Stimulated activated CD4-positive, alpha-beta T cell treated with anti-CD3 and anti-CD28 coated beads, Interleukin-12 subunit alpha, Interleukin-12 subunit beta, amount 100 ng/mL, for 24 hours (primary cell): ENCODE results near the gene DOCK2.
"Not testable (repeated sequence)": the region's sequence is repeated elsewhere in the genome, so short reads cannot be mapped to it uniquely, and the experiment has no call there.

Source experiments
- DNase-seq, 2 experiments: peaks; one replicate each; pipeline ENCODE4 v3.0.0-alpha.2; 2020; ENCODE audit warnings: low read depth in 2 of 2

Gene DOCK2

GRCh38 chr5:169637085-169637548 is at the start of gene DOCK2:
Gene DOCK2, plus strand, starts transcription at chr5:169637275. Its CDS starts 52 bp downstream, at chr5:169637327.
- DNase-seq: peak; percentile 51 to 69

DNA sequence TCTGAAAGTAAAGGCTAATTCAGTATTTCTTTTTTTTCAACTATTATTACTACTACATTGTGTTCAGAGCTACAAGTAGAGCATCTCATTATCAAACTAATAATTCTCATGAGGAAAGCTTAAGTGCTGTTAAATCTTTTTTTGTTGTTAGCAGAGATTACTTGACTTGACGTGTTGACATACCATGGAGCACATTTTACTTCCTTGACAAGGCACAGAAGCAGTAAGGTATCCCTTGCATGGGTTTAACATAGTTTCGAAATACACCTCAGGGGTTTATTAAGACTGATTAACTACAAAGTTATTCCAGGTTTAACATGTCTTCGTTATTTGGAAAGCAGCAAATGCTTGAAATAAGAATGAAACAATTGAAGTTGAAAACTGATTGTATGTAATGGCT is 46.5 kb upstream of the DOCK2 start:
- no peak for DNase-seq

- DNase-seq: no peak
Measured at GRCh38 chr5:169591636-169592035, 45.4 kb upstream of the DOCK2 start.

- DNase-seq: no peak
Measured at GRCh38 chr5:169592937-169593650, 44.0 kb upstream of the DOCK2 start.

DNA sequence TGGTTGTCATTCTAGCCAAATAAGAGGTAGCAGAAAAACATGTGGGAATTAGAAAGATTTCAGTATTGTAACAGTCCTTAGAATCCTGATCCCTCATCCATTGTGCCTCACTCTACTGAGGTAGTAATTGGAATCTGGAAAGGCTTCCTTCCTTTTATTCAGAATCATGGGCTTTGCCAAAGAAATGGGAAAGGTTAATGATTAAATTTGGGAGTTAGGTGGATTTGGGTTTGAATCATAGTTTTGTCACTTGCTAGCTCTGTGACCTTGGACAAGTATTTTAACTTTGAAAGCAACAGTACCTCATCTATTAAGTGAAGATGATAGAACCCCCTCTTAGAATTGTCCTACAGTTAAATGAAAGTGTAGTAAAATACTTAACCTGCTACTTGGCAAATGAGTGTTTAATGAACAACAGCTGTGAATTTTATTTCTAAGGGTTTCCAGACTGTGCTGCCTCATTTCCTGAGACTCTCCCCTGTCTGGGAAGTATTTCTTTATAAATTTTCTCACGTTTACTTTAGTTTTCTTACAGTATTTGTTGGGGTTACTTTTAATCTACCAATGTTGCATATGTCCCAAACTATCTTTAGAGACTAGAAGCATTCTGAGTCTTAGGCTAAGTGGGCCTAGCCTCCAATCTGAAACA is 41.8 kb upstream of the DOCK2 start:
- no peak for DNase-seq

- DNase-seq: no peak
Measured at GRCh38 chr5:169599451-169599850, 37.6 kb upstream of the DOCK2 start.

GRCh38 chr5:169602535-169602934 is 34.5 kb upstream of the DOCK2 start:
- DNase-seq: no peak

DNA sequence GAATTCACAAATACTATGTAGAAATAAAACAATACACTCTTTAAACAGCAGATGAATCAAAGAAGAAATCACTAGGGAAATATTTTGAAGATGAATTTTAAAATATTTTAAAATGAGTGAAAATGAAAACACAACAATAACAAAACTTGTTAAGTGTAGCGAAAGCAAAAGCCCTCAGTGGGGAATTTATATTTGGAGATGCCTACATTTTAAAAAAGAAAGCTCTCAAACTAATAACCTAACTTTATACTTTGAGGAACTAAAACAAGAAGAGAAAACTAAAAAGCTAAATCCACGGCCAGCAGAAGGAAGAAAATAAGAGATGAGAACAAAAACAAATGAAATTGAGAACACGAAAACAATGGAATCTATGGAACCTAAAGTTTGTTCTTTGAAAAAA is 30.8 kb upstream of the DOCK2 start:
- DNase-seq: no peak

- DNase-seq: no peak
Measured at GRCh38 chr5:169607882-169608281, 29.2 kb upstream of the DOCK2 start.

DNA sequence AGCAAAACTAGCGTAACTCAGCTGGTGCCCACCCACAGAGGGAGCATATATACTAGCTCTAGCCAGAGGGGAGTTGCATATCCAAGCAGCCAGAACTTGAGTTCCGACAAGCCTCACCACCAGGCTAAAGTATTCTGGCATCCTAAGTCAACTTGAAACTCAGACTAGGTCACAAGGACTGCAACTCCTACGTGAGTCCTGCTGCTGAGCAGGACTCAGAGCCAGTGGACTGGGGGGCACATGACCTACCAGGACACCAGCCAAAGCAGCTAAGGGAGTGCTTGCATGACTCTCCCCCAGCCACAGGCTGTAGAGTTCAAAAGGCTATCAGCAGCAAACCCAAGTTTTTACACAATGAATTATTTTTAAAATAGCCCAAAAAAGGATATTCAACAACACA is 27.4 kb upstream of the DOCK2 start:
- no peak for DNase-seq

- DNase-seq: no peak
Measured at GRCh38 chr5:169610606-169611005, 26.5 kb upstream of the DOCK2 start.

- DNase-seq: no peak
Measured at GRCh38 chr5:169615561-169615960, 21.5 kb upstream of the DOCK2 start.

- DNase-seq: not testable (repeated sequence)
Measured at GRCh38 chr5:169624307-169624706, 12.8 kb upstream of the DOCK2 start.

GRCh38 chr5:169626779-169627178 is 10.3 kb upstream of the DOCK2 start:
- DNase-seq: no peak

- no peak for DNase-seq
Measured at GRCh38 chr5:169627551-169627950, 9.5 kb upstream of the DOCK2 start.

DNA sequence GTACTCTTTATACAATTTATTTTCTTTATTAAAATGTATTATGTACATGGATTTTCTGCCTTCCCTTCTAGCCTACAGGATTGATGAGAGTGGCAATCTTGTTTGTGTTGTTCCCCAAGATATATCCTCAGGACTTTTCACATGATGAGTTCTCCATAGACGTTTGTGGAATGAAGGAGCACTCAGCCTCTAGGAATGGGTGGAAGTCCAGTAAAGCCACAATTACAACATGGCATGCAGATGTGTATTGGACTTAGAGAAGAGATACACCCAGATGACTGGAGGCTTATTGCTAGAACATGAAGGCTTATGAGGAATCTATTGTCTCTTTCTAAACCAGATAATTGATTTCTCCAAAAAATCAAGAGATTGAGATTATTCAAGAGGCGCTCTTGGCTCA is 8.2 kb upstream of the DOCK2 start:
- no peak for DNase-seq

GRCh38 chr5:169629847-169630548 is 7.1 kb upstream of the DOCK2 start:
- DNase-seq: no peak

DNA sequence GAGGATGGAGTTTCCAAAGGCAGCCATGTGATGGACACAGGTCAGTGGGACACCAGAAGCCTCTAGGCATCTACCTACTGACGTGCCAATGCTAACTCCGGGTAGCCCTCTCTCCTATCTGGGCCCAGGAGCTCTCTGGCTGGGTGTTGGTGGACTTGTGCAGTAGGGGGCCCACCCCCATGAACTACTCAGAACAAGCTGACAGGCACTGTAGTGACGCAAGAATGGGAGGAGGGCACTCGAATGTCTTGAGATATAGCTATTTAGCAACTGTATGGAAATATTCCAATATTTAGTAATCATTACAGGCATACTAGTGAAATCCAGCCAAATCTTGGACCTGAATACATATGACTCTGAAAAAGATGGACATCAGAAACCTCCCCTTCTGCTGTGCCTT is 5.7 kb upstream of the DOCK2 start:
- DNase-seq: no peak

DNA sequence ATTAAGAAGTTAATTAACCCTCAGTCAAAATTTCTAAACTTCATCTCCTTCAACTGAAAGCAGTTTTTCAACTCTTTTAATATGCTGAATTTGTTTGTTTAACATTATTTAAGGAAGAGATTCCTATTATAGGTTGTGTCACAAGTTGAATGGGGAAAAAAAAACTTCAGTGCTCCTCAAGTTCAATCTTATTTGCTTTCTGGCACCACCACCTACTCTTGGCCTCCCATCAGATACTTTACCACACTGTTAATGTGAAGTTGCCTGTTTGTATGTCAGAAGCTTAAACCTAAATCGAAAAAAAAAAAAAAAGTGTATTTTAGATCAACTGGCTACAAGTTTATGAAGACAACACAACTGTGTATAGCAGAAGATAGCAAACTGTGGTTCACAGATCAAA is 4.1 kb upstream of the DOCK2 start:
- no peak for DNase-seq

DNA sequence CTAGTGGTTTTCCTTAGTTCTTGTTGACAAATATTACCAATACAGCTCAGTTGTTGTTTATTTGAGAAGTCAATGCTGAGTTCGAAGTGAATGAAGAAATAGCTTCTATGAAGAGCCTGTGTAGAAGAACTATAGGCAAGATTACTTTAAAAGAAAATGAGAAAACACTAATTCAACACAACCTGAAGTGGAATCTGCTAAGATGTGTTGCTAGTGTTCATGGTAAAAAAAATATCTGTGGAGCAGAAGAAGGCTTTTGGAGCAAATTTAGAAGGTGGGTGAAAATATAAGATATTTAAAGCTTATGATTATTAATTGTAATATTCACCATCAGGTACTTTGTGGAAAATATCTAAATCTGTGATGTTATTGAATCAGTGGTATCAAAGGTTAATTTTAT is 2.5 kb upstream of the DOCK2 start:
- no peak for DNase-seq

GRCh38 chr5:169635936-169636335 is 1.1 kb upstream of the DOCK2 start:
- DNase-seq: no peak

GRCh38 chr5:169636477-169637084 is 494 bp upstream of the DOCK2 start:
- no peak for DNase-seq
